DND-41 (cell line): ENCODE results near the gene IL21R.
A peak's percentile ranks its signal among the peaks of the same experiment; 100 is the strongest.

Experiments used
- CTCF ChIP-seq: IDR thresholded peaks from 2 replicates; pipeline ENCODE4 v1.5.1; 2012; ENCODE audit warnings: borderline replicate concordance, low read length, moderate library complexity, mild to moderate bottlenecking; ENCODE audit not compliant: poor library complexity, severe bottlenecking; ENCODE audit errors: extremely low read depth
- EZH2 ChIP-seq: IDR thresholded peaks from 3 replicates; pipeline ENCODE4 v1.6.1; 2012; ENCODE audit warnings: borderline replicate concordance, low read depth, mild to moderate bottlenecking, moderate library complexity, low read length, inconsistent platforms; ENCODE audit not compliant: severe bottlenecking

GRCh38 chr16:27355610-27356009 is 46.4 kb upstream of the IL21R start:
- peak; percentile 67 for TF ChIP-seq CTCF
- TF ChIP-seq EZH2, result no peak
